GM18526 (cell line): ENCODE data around the gene ZNF284.

Experiments used
- POLR2A ChIP-seq: IDR thresholded peaks from 3 replicates; pipeline ENCODE4 v1.6.1; 2011; ENCODE audit not compliant: insufficient read length; ENCODE audit errors: extremely low read depth

ZNF284 gene

DNA sequence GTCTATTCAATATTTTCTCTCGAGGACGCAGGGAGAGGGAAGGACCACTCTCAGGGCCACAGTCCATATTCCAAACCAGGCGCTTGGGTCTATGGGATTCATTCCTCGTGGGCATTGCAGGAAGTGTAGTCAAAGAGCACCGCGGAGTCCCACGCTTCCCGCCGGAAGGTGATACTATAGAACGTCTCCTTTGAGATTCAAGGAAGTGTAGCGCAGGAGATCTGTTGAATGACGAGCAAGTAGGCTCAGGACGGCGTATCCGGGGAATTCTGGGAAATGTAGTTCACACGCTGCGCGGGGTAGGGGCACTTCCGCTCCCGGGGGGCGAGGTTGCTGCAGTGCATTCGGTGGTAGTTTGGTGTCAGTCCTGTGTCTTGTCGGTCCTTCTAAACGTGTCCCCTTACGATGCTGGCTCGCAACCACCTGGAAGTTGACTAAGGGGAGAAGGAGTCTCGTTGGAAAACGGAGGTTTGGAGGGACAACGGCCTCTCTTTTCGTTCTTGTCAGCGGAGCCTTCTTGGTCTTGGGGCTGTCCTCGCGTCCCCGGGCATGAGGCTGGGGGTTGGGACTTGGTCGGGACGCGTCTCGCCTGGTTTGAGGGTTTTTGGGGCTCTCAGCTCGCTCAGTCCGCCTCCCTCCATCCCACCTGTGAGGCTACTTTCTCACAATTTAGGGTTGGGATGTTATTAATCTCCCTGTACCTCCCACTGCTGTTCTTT, at the start of gene ZNF284:
TSS of gene ZNF284 (plus strand) at position 336 of the 719 bp plus-strand sequence. CDS start 4,231 bp downstream, outside the sequence.
- TF ChIP-seq POLR2A: peak; percentile 56

DNA sequence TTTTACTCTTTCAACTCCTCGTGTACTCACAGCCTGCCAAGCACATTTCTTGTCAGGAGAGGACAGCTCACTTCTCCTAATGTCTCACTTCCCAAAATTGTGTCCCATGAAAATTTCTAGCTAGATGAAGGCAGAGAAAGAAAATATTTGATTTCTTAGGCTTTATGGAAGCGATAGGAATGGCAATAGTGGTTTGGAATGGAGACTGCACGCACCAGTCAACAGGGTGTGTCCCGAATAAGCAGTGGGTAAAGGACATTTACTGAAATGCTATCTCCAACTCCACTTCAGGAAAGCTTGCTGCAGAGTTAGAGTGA, 47.1 kb upstream of the ZNF284 start:
- no peak for TF ChIP-seq POLR2A

DNA sequence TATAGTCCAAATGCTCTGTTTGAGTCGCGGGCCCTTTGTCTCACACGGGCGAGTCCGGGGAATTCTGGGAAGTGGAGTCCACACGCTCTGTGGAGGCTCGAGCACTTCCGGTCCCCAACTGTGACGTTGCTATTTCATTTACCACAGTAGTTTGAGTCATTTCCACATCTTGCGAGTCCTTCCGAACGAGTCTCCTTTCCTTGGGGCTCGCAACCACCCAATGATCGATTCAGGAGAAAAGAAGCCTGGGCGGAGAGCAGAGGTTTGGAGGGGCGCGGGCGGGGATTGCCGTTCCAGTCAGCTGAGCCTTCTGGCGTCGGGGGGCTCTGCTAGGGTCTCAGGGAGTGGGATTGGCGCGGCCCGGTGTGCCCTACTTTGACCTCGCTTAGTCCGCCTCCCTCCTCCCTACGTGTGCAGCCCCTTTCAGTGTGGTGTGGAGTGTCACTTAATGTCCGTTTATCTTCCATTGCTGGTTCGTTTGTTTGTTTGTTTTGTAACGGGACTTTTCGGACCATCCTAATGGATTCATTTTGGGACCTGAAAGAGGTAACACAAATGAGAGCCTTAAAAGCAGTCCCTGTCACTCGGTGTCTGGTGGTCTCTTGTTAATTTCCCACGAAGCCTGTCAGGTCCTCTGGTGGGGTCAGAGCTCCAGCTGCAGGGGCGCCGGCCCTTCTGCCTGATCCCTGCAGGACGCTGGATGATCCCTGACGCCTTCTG, 46.6 kb upstream of the ZNF284 start, which contains the start of gene ZNF222:
TSS of gene ZNF222 (plus strand) at position 163 of the 720 bp plus-strand sequence. CDS start at position 221, 58 bp downstream.
- TF ChIP-seq POLR2A: peak; percentile 44

DNA sequence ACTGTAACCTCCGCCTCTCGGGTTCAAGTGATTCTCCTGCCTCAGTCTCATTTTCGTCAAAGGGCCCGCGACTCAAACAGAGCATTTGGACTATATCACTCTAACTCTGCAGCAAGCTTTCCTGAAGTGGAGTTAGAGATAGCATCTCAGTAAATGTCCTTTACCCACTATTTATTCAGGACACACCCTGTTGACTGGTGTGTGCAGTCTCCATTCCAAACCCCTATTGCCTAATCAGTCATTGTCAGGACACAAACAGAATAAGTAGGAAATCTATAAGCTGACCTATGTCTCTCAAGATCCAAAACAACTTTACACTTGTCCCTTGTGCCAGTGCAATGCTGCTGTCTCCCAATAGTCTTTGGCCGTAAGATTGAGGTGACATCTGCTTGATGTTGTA, 45.3 kb upstream of the ZNF284 start:
- TF ChIP-seq POLR2A: no peak

DNA sequence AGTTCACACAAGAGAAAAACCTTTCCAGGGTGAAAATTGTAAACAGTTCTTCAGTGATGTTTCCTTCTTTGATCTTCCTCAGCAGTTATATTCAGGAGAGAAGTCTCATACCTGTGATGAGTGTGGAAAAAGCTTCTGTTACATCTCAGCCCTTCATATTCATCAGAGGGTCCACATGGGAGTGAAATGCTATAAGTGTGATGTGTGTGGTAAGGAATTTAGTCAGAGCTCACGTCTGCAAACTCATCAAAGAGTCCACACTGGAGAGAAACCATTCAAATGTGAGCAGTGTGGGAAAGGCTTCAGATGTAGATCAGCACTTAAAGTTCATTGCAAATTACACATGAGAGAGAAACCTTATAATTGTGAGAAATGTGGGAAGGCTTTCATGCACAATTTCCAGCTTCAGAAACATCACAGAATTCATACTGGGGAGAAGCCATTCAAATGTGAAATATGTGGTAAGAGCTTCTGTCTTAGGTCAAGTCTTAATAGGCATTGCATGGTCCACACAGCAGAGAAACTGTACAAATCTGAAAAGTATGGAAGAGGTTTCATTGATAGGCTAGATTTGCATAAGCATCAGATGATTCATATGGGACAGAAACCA, 39.9 kb upstream of the ZNF284 start:
- TF ChIP-seq POLR2A: no peak

DNA sequence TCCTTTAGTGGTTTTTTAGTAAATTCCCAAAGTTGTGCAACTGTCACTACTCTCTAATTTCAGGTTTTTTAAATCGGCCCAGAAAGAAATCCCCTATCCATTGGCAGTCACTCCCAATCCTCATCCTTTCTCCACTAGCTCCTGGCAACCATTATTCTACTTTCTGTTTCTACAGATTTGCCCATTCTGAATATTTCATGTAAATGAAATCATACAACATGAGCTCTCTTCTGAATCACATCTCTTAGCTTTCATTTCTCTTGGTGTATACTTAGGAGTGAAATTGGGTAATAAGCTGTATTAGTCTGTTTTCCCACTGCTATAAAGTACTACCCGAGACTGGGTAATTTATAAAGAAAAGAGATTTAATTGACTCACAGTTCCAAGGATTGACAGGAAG, 29.8 kb upstream of the ZNF284 start:
- TF ChIP-seq POLR2A: no peak

DNA sequence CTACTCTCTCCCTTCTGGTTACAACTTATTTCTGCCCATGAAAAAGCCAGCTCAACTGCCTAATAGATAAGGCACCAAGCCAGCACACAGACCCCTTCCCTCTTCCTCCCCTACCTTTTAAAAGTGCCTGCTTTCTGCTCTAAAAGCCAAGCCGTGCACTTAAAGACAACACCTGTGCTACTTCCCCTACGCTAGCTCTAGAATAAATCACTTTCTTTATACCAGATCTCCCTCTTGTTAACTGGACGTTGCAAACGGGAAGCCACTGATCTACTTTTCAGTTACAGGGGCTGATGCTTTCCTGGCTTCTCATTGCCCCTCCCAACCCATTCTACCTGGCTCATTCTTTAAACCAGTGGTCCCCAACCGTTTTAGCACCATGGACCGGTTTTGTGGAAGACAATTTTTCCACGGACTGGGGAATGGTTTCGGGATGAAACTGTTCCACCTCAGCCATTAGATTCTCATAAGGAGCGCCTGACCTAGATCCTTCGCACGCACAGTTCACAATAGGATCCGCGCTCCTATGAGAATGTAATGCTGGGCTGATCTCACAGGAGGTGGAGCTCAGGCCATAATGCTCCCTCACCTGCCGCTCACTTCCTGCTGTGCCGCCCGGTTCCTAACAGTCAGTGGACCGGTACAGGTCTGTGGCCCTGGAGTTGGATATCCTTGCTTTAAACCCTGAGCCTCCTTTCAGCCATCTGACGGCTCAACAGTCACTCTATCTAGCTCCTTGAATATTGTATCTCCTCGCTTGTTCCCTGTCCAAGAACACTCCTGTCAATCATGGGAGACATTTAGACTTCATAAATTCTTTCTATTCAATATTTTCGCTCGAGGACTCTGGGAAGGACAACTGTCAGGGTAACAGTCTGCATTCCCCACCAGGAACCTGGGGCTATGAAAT, 21.0 kb upstream of the ZNF284 start:
- no peak for TF ChIP-seq POLR2A

DNA sequence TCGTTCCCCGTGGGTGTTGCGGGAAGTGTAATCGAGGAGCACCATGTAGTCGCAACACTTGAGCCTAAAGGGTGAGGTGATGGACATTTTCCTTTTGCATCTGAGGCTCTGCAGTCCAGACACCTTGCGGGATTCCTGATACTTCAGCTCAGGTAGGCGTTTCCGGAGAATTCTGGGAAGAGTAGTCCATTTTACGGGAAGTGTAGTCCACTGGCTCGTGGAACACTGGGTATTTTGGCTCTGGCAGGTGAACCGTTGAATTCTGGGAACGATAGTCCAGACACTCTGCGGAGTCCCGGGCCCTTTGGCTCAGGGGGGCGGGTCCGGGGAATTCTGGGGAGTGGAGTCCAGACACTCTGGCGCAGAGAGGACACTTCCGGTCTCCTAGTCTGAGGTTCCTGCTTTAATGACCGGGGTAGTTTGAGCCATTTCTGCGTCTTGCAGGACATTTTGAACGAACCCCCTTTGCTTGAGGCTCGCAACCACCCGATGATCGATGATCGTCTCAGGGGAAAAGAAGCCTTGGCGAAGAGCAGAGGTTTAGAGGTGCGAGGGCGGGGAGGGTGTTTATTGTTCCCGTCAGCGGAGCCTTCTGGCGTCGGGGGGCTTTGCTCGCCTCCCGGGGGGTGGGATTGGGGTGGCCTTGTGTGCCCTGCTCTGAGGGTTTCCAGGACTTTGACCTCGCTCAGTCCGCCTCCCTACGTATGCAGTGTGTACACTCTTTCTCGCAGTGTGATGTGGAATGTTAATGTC, 20.1 kb upstream of the ZNF284 start, which contains the start of gene ZNF223:
TSS of gene ZNF223 (plus strand) at position 387 of the 753 bp plus-strand sequence. CDS start 3,141 bp downstream, outside the sequence.
- TF ChIP-seq POLR2A: no peak

DNA sequence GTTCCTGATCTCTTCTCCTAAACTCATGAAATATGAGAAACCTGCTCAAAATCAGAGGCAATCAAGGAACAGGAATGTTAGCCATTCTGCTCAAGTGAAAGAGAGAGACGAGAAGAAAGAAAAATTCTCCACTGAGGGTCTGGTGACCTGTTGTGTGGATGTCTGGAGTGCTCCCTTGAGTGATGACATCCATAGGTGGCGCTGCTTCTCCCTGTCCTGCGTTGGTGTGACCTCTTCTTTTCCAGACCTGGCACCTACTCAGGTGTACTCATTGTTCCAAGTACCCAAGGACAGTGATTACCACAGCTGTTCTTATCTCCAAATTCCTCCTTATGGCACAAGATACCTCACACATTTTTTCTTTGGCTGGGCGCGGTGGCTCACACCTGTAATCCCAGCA, 16.1 kb upstream of the ZNF284 start:
- no peak for TF ChIP-seq POLR2A

DNA sequence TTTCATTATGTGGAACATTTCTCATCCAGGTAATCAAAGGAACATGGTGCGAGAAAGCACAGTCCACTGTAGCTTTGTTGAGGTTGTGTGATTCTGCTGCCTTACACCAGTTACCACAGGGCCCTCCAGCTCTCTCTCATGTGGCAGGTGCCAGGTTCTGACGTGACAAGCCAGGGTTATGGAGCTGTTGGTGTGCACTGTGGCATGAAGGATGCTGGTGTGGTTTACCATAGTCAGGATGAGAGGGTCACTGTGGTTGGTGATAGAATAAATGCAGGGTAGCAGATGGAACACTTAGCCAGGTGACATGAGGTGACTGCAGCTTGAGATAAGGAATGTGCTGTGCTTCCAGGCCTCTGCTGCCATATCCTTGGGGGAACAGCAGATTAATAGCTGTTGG, 12.7 kb upstream of the ZNF284 start:
- no peak for TF ChIP-seq POLR2A

DNA sequence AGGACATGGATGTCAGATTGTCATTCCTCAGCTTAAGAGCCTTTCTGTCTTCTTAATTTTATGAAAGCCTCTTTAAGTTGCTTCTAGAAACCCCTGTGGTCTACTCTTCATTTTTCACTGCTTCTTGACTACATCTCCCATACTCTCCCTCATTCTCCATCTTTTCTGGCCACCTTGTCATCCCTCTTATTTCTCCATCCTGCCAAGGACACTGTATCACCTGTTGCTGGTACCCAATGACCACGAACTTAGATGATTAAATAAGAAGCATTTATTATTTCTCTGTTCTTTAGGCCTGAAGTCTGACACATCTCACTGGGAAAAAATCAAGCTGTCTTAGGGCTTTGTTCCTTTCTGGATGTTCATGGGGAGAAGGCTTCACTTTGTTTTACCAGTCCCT, 10.9 kb upstream of the ZNF284 start:
- TF ChIP-seq POLR2A: no peak

DNA sequence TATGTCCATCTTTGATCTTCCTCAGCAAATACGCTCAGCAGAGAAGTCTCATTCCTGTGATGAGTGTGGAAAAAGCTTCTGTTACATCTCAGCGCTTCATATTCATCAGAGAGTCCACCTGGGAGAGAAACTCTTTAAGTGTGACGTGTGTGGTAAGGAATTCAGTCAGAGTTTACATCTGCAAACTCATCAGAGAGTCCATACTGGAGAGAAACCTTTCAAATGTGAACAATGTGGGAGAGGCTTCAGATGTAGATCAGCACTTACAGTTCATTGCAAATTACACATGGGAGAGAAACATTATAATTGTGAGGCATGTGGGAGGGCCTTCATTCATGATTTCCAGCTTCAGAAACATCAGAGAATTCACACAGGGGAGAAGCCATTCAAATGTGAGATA, 5.7 kb upstream of the ZNF284 start:
- TF ChIP-seq POLR2A: no peak

DNA sequence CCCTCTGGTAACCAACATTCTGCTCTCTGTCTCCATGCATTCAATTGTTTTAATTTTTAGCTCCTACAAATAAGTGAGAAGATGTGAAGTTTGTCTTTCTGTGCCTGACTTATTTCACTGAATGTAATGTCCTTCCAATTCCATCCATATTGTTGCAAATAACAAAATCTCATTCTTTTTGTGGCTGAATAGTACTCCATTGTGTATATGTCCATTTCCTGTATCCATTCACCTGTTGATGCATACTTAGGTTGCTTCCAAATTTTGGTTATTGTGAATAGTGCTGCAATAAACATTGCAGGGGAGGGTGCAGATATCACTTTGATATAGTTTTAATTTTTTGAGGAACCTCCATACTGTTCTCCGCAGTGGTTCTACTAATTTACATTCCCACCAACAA, 2.5 kb upstream of the ZNF284 start:
- TF ChIP-seq POLR2A: no peak

DNA sequence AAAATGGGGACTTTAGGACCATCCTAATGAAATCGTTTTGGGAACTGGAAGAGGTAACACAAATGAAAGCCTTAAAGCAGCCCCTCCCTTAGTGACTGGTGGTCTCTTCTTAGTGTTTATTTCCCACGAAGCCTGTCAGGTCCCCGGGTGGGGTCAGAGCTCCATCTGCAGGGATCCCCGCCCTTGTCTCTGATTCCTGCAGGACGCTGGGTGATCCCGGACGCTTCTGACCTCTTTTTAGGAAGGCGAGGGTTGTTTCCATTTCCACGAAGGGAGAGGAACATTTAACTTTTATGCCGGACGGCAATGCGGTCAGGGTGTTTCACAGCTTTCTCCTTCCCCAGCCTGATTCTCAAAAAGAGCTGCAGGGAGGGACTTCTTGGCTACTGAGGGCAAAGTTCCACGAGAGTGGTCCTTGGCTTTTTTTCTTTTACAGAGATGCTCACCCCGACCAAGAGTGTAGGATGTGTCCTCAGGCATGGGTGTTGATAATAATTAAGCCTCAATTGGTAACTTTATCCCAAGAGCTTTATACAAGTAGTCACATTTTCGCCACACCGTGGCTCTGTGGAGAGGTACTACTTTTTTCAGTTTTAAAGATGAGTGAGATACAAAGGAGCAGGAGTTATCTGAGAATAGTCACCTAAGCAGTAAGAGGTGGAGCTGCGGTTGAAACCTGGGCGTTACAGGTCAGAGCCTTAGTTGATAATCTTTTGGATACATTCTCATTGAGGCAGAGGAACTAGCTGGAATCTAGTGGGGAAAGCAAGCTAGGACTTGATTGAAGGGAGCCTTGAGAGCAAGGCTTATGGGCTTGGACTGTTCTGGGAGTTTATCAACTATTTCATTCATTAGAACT, 813 bp downstream of the ZNF284 start:
- TF ChIP-seq POLR2A: no peak

DNA sequence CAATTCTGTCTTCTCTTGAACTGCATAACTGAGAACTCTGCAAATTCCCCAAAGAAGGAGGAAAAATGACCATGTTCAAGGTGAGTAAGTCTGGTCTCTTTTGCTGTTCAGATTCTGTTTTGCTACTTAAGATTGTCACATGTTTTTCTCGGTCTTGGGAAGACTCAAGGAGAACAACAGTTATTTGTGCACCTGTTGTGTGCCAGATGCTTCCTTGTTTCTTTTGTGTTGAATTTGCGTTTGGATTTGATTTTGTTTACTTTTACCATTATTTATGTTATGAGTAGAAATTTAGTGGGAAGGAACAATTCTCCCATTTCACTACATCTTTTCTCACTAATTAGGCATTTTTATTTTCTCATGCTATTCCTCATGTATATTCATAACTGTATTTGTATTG, 4.4 kb downstream of the ZNF284 start:
- TF ChIP-seq POLR2A: no peak
